NCI-H460 (cell line): ENCODE measurements around the gene CCDC57. TPM values are rescaled to one million over a fixed set of nuclear protein-coding genes. Genes with fewer than 3 reads are reported as not detected.
"Not testable (repeated sequence)": the region's sequence is repeated elsewhere in the genome, so short reads cannot be mapped to it uniquely, and the experiment has no call there.

Experiments
- DNase-seq: peaks from one replicate; pipeline ENCODE4 v3.0.0-alpha.2; 2016; ENCODE audit warnings: low read depth; ENCODE audit errors: extremely low read depth
- total RNA-seq: library from RNA; depleted of rRNA; stranded (reverse); fragments of >200 nt; shearing (Covaris generic); gene quantifications from 2 replicates; pipeline ENCODE4 v1.2.3, GENCODE V29; 2014

The CCDC57 gene
- total RNA-seq, 1 experiment from 2014 or later = 21.3 TPM

GRCh38 chr17:82180776-82181528 is 31.7 kb downstream of the CCDC57 start:
- DNase-seq = no peak

GRCh38 chr17:82179946-82180475 is 32.6 kb downstream of the CCDC57 start:
- no peak for DNase-seq

- no peak for DNase-seq
Measured at GRCh38 chr17:82179412-82179811, 33.2 kb downstream of the CCDC57 start.

GRCh38 chr17:82178499-82179261 is 34.0 kb downstream of the CCDC57 start:
- DNase-seq = no peak

GRCh38 chr17:82177761-82178498 is 34.7 kb downstream of the CCDC57 start:
- DNase-seq = no peak

- no peak for DNase-seq
Measured at GRCh38 chr17:82177276-82177675, 35.4 kb downstream of the CCDC57 start.

- no peak for DNase-seq
Measured at GRCh38 chr17:82175951-82176350, 36.7 kb downstream of the CCDC57 start.

GRCh38 chr17:82175201-82175600 is 37.4 kb downstream of the CCDC57 start:
- DNase-seq = no peak

GRCh38 chr17:82174042-82174857 is 38.4 kb downstream of the CCDC57 start:
- DNase-seq = not testable (repeated sequence)

- no peak for DNase-seq
Measured at GRCh38 chr17:82173351-82174041, 39.1 kb downstream of the CCDC57 start.

- DNase-seq = no peak
Measured at GRCh38 chr17:82172486-82173160, 40.0 kb downstream of the CCDC57 start.

GRCh38 chr17:82171750-82172375 is 40.8 kb downstream of the CCDC57 start:
- no peak for DNase-seq

- no peak for DNase-seq
Measured at GRCh38 chr17:82170412-82170961, 42.2 kb downstream of the CCDC57 start.

- DNase-seq = no peak
Measured at GRCh38 chr17:82168568-82168967, 44.1 kb downstream of the CCDC57 start.

- no peak for DNase-seq
Measured at GRCh38 chr17:82167028-82167427, 45.6 kb downstream of the CCDC57 start.

- DNase-seq = no peak
Measured at GRCh38 chr17:82164853-82165252, 47.8 kb downstream of the CCDC57 start.

- DNase-seq = no peak
Measured at GRCh38 chr17:82161216-82161615, 51.4 kb downstream of the CCDC57 start.

GRCh38 chr17:82160075-82160474 is 52.6 kb downstream of the CCDC57 start:
- DNase-seq = no peak
